ENCODE measurements around the gene ANO6.

ANO6 gene

GRCh38 chr12:45348311-45348710, 132.4 kb downstream of the ANO6 start:
- Histone ChIP-seq H2AFZ (ENCODE audit: low read length) (no peak overlapping the region), H3F3A (ENCODE audit: insufficient read depth, low read length) (no peaks in the 10 kb centered on the region), H3K27me3 (replicated peaks; ENCODE audit: insufficient read depth, low read length) (no peaks in the 10 kb centered on the region), H3K27ac (ENCODE audit: low read length) (no peak overlapping the region), H3K36me3 (replicated peaks; ENCODE audit: insufficient read depth, low read length) (no peaks in the 10 kb centered on the region; the same call in 1 of the 2 replicates), H3K4me1 (ENCODE audit: low read length) (peaks cover 4% of the 10 kb centered on the region; the same call in 1 of the 2 replicates), H3K4me2 (ENCODE audit: low read depth, low read length) (no peak overlapping the region), H3K79me2 (ENCODE audit: low read length) (no peaks in the 10 kb centered on the region), H4K20me1 (ENCODE audit: insufficient read depth, low read length) (no peaks in the 10 kb centered on the region), H3K9me2 (replicated peaks; ENCODE audit: insufficient read depth, low read length) (no peaks in the 10 kb centered on the region), H3K4me3 (ENCODE audit: low read length) (no peak overlapping the region), H3K9ac (ENCODE audit: low read length) (no peak overlapping the region), H3K9me3 (replicated peaks; ENCODE audit: insufficient read depth, low read length) (no peaks in the 10 kb centered on the region)
- TF ChIP-seq CTCF (IDR thresholded peaks at IDR 0.05; ENCODE audit: low read length) (no peak), EZH2phosphoT487 (IDR thresholded peaks at IDR 0.05; ENCODE audit: low read length) (no peak), EZH2 (optimal IDR thresholded peaks at IDR 0.05; ENCODE audit: low read depth, low read length) (no peak)
- no peak for DNase-seq

- Histone ChIP-seq H3K9ac (ENCODE audit: low read length) (no peak overlapping the region), H3K36me3 (replicated peaks; ENCODE audit: insufficient read depth, low read length) (no peaks in the 10 kb centered on the region; the same call in 1 of the 2 replicates), H3K27ac (ENCODE audit: low read length) (no peak overlapping the region), H3K9me2 (replicated peaks; ENCODE audit: insufficient read depth, low read length) (no peaks in the 10 kb centered on the region), H3F3A (ENCODE audit: insufficient read depth, low read length) (0 out of 2 replicates have a peak, but pooled peaks cover 4% of the 10 kb centered on the region), H3K27me3 (replicated peaks; ENCODE audit: insufficient read depth, low read length) (no peaks in the 10 kb centered on the region), H4K20me1 (ENCODE audit: insufficient read depth, low read length) (no peaks in the 10 kb centered on the region), H3K9me3 (replicated peaks; ENCODE audit: insufficient read depth, low read length) (no peaks in the 10 kb centered on the region), H3K4me2 (ENCODE audit: low read depth, low read length) (no peak overlapping the region), H3K79me2 (ENCODE audit: low read length) (no peaks in the 10 kb centered on the region), H2AFZ (ENCODE audit: low read length) (no peak overlapping the region), H3K4me1 (ENCODE audit: low read length) (peaks cover 10% of the 10 kb centered on the region), H3K4me3 (ENCODE audit: low read length) (no peak overlapping the region)
- no peak for DNase-seq
- no peak for TF ChIP-seq CTCF (IDR thresholded peaks at IDR 0.05; ENCODE audit: low read length)
- no peak for TF ChIP-seq EZH2 (optimal IDR thresholded peaks at IDR 0.05; ENCODE audit: low read depth, low read length)
- TF ChIP-seq EZH2phosphoT487 (IDR thresholded peaks at IDR 0.05; ENCODE audit: low read length): no peak
These were observed 133.1 kb downstream of the ANO6 start for GRCh38 chr12:45348986-45349385.

- Histone ChIP-seq H3K9ac (ENCODE audit: low read length) (no peak overlapping the region), H3F3A (ENCODE audit: insufficient read depth, low read length) (peaks cover 13% of the 10 kb centered on the region; the same call in 1 of the 2 replicates), H3K4me1 (ENCODE audit: low read length) (peaks cover 20% of the 10 kb centered on the region), H3K4me2 (ENCODE audit: low read depth, low read length) (no peak overlapping the region), H3K4me3 (ENCODE audit: low read length) (no peak overlapping the region), H3K79me2 (ENCODE audit: low read length) (no peaks in the 10 kb centered on the region), H3K36me3 (replicated peaks; ENCODE audit: insufficient read depth, low read length) (no peaks in the 10 kb centered on the region; the same call in 1 of the 2 replicates), H3K9me3 (replicated peaks; ENCODE audit: insufficient read depth, low read length) (no peaks in the 10 kb centered on the region), H3K9me2 (replicated peaks; ENCODE audit: insufficient read depth, low read length) (no peaks in the 10 kb centered on the region), H3K27me3 (replicated peaks; ENCODE audit: insufficient read depth, low read length) (no peaks in the 10 kb centered on the region), H3K27ac (ENCODE audit: low read length) (no peak overlapping the region), H4K20me1 (ENCODE audit: insufficient read depth, low read length) (no peaks in the 10 kb centered on the region), H2AFZ (ENCODE audit: low read length) (no peak overlapping the region)
- DNase-seq: no peak
- TF ChIP-seq EZH2 (optimal IDR thresholded peaks at IDR 0.05; ENCODE audit: low read depth, low read length): no peak
- TF ChIP-seq EZH2phosphoT487 (IDR thresholded peaks at IDR 0.05; ENCODE audit: low read length): no peak
- TF ChIP-seq CTCF (IDR thresholded peaks at IDR 0.05; ENCODE audit: low read length): no peak
These were observed 134.0 kb downstream of the ANO6 start for GRCh38 chr12:45349916-45350315.
